ENCODE data around the gene TMEM86B. TPM values are rescaled to one million over a fixed set of nuclear protein-coding genes. Genes with fewer than 3 reads are reported as not detected.

The TMEM86B gene
- 0.94 and 1.8 TPM in 2 replicates for total RNA-seq (2014; rRNA removed; shearing (Covaris generic))

GRCh38 chr19:55228403-55229031, at the start of gene TMEM86B:
Gene TMEM86B (minus strand): TSS chr19:55228763. CDS start chr19:55228741, 22 bp downstream.
- Histone ChIP-seq H3K4me1 (replicated peaks) (no peaks in the 10 kb centered on the region), H3K27me3 (replicated peaks) (no peaks in the 10 kb centered on the region), H3K27ac (no peak within 1 kb of the TSS), H3K9me3 (replicated peaks) (no peaks in the 10 kb centered on the region), H3K4me3 (no peak within 1 kb of the TSS), H3K36me3 (peaks cover 54% of the 10 kb centered on the region)
- no peak for DNase-seq (ENCODE audit: low read depth in 1 of 2, low spot score in 2 of 2)

- no peak for DNase-seq (ENCODE audit: low read depth in 1 of 2, low spot score in 2 of 2)
- H3K27me3 ChIP-seq (replicated peaks), result no peaks in the 10 kb centered on the region
- H3K9me3 ChIP-seq (replicated peaks), result no peaks in the 10 kb centered on the region
- peaks cover 16% of the 10 kb centered on the region for H3K36me3 ChIP-seq
- H3K4me3 ChIP-seq, result no peak overlapping the region
- H3K4me1 ChIP-seq (replicated peaks), result peaks cover 5% of the 10 kb centered on the region
- H3K27ac ChIP-seq, result no peak overlapping the region
These were observed 48.9 kb upstream of the TMEM86B start for GRCh38 chr19:55277494-55277893.

GRCh38 chr19:55276720-55277430, 48.3 kb upstream of the TMEM86B start:
- H3K9me3 ChIP-seq (replicated peaks), result no peaks in the 10 kb centered on the region
- H3K27me3 ChIP-seq (replicated peaks), result no peaks in the 10 kb centered on the region
- DNase-seq (ENCODE audit: low read depth in 1 of 2, low spot score in 2 of 2), result no peak
- H3K36me3 ChIP-seq, result peaks cover 18% of the 10 kb centered on the region
- H3K4me3 ChIP-seq, result no peak overlapping the region
- H3K27ac ChIP-seq, result no peak overlapping the region
- H3K4me1 ChIP-seq (replicated peaks), result peaks cover 5% of the 10 kb centered on the region

GRCh38 chr19:55275851-55276719, 47.5 kb upstream of the TMEM86B start:
- DNase-seq (ENCODE audit: low read depth in 1 of 2, low spot score in 2 of 2), result no peak
- H3K27ac ChIP-seq, result no peak overlapping the region
- H3K9me3 ChIP-seq (replicated peaks), result no peaks in the 10 kb centered on the region
- no peaks in the 10 kb centered on the region for H3K27me3 ChIP-seq (replicated peaks)
- peaks cover 5% of the 10 kb centered on the region for H3K4me1 ChIP-seq (replicated peaks)
- no peak overlapping the region for H3K4me3 ChIP-seq
- H3K36me3 ChIP-seq, result peaks cover 21% of the 10 kb centered on the region

- H3K4me1 ChIP-seq (replicated peaks), result peaks cover 2% of the 10 kb centered on the region
- H3K36me3 ChIP-seq, result peaks cover 21% of the 10 kb centered on the region
- H3K27me3 ChIP-seq (replicated peaks), result no peaks in the 10 kb centered on the region
- H3K9me3 ChIP-seq (replicated peaks), result no peaks in the 10 kb centered on the region
- no peak overlapping the region for H3K27ac ChIP-seq
- H3K4me3 ChIP-seq, result no peak overlapping the region
- DNase-seq (ENCODE audit: low read depth in 1 of 2, low spot score in 2 of 2), result no peak
These were observed 45.6 kb upstream of the TMEM86B start for GRCh38 chr19:55273978-55274707.

- H3K9me3 ChIP-seq (replicated peaks), result no peaks in the 10 kb centered on the region
- H3K4me1 ChIP-seq (replicated peaks), result no peaks in the 10 kb centered on the region
- H3K27ac ChIP-seq, result no peak overlapping the region
- no peak for DNase-seq (ENCODE audit: low read depth in 1 of 2, low spot score in 2 of 2)
- H3K4me3 ChIP-seq, result no peak overlapping the region
- peaks cover 21% of the 10 kb centered on the region for H3K36me3 ChIP-seq
- no peaks in the 10 kb centered on the region for H3K27me3 ChIP-seq (replicated peaks)
These were observed 43.6 kb upstream of the TMEM86B start for GRCh38 chr19:55272142-55272541.

- peaks cover 14% of the 10 kb centered on the region for H3K36me3 ChIP-seq
- H3K4me1 ChIP-seq (replicated peaks), result no peaks in the 10 kb centered on the region
- DNase-seq (ENCODE audit: low read depth in 1 of 2, low spot score in 2 of 2), result no peak
- 0 out of 2 replicates have a peak, but pooled peaks cover 2% of the 10 kb centered on the region for H3K9me3 ChIP-seq (replicated peaks)
- H3K27ac ChIP-seq, result no peak overlapping the region
- no peaks in the 10 kb centered on the region for H3K27me3 ChIP-seq (replicated peaks)
- no peak overlapping the region for H3K4me3 ChIP-seq
These were observed 41.8 kb upstream of the TMEM86B start for GRCh38 chr19:55270172-55270942.

GRCh38 chr19:55269299-55269698, 40.7 kb upstream of the TMEM86B start:
- H3K36me3 ChIP-seq, result peaks cover 12% of the 10 kb centered on the region; the same call in 1 of the 2 replicates
- H3K27ac ChIP-seq, result no peak overlapping the region
- no peak for DNase-seq (ENCODE audit: low read depth in 1 of 2, low spot score in 2 of 2)
- H3K4me1 ChIP-seq (replicated peaks), result no peaks in the 10 kb centered on the region
- H3K4me3 ChIP-seq, result no peak overlapping the region
- no peaks in the 10 kb centered on the region for H3K27me3 ChIP-seq (replicated peaks)
- H3K9me3 ChIP-seq (replicated peaks), result 0 out of 2 replicates have a peak, but pooled peaks cover 2% of the 10 kb centered on the region

GRCh38 chr19:55266840-55267239, 38.3 kb upstream of the TMEM86B start:
- Histone ChIP-seq H3K4me1 (replicated peaks) (no peaks in the 10 kb centered on the region), H3K27me3 (replicated peaks) (no peaks in the 10 kb centered on the region), H3K36me3 (peaks cover 6% of the 10 kb centered on the region; the same call in 1 of the 2 replicates), H3K4me3 (no peak overlapping the region), H3K9me3 (replicated peaks) (0 out of 2 replicates have a peak, but pooled peaks cover 2% of the 10 kb centered on the region), H3K27ac (no peak overlapping the region)
- no peak for DNase-seq (ENCODE audit: low read depth in 1 of 2, low spot score in 2 of 2)

- Histone ChIP-seq H3K36me3 (peaks cover 4% of the 10 kb centered on the region; the same call in 1 of the 2 replicates), H3K4me3 (no peak overlapping the region), H3K9me3 (replicated peaks) (0 out of 2 replicates have a peak, but pooled peaks cover 2% of the 10 kb centered on the region), H3K4me1 (replicated peaks) (no peaks in the 10 kb centered on the region), H3K27ac (no peak overlapping the region), H3K27me3 (replicated peaks) (no peaks in the 10 kb centered on the region)
- no peak for DNase-seq (ENCODE audit: low read depth in 1 of 2, low spot score in 2 of 2)
These were observed 37.8 kb upstream of the TMEM86B start for GRCh38 chr19:55266404-55266803.

- no peak overlapping the region for H3K27ac ChIP-seq
- 0 out of 2 replicates have a peak, but pooled peaks cover 2% of the 10 kb centered on the region for H3K9me3 ChIP-seq (replicated peaks)
- no peak overlapping the region for H3K4me3 ChIP-seq
- DNase-seq (ENCODE audit: low read depth in 1 of 2, low spot score in 2 of 2), result no peak
- H3K36me3 ChIP-seq, result peaks cover 4% of the 10 kb centered on the region; the same call in 1 of the 2 replicates
- H3K4me1 ChIP-seq (replicated peaks), result no peaks in the 10 kb centered on the region
- H3K27me3 ChIP-seq (replicated peaks), result no peaks in the 10 kb centered on the region
These were observed 37.3 kb upstream of the TMEM86B start for GRCh38 chr19:55265723-55266386.

GRCh38 chr19:55265173-55265572, 36.6 kb upstream of the TMEM86B start:
- H3K4me1 ChIP-seq (replicated peaks), result no peaks in the 10 kb centered on the region
- DNase-seq (ENCODE audit: low read depth in 1 of 2, low spot score in 2 of 2), result no peak
- 0 out of 2 replicates have a peak, but pooled peaks cover 2% of the 10 kb centered on the region for H3K9me3 ChIP-seq (replicated peaks)
- peaks cover 4% of the 10 kb centered on the region; the same call in 1 of the 2 replicates for H3K36me3 ChIP-seq
- no peak overlapping the region for H3K27ac ChIP-seq
- no peak overlapping the region for H3K4me3 ChIP-seq
- no peaks in the 10 kb centered on the region for H3K27me3 ChIP-seq (replicated peaks)
